Superior temporal gyrus (tissue), 1 donor: ENCODE measurements around the gene OAS3.
"Not testable (repeated sequence)": the region's sequence is repeated elsewhere in the genome, so short reads cannot be mapped to it uniquely, and the experiment has no call there.

Experiments used
- DNase-seq: peaks from one replicate; pipeline ENCODE4 v3.0.0-alpha.2; 2016; ENCODE audit errors: extremely low spot score

The OAS3 gene, protein sequence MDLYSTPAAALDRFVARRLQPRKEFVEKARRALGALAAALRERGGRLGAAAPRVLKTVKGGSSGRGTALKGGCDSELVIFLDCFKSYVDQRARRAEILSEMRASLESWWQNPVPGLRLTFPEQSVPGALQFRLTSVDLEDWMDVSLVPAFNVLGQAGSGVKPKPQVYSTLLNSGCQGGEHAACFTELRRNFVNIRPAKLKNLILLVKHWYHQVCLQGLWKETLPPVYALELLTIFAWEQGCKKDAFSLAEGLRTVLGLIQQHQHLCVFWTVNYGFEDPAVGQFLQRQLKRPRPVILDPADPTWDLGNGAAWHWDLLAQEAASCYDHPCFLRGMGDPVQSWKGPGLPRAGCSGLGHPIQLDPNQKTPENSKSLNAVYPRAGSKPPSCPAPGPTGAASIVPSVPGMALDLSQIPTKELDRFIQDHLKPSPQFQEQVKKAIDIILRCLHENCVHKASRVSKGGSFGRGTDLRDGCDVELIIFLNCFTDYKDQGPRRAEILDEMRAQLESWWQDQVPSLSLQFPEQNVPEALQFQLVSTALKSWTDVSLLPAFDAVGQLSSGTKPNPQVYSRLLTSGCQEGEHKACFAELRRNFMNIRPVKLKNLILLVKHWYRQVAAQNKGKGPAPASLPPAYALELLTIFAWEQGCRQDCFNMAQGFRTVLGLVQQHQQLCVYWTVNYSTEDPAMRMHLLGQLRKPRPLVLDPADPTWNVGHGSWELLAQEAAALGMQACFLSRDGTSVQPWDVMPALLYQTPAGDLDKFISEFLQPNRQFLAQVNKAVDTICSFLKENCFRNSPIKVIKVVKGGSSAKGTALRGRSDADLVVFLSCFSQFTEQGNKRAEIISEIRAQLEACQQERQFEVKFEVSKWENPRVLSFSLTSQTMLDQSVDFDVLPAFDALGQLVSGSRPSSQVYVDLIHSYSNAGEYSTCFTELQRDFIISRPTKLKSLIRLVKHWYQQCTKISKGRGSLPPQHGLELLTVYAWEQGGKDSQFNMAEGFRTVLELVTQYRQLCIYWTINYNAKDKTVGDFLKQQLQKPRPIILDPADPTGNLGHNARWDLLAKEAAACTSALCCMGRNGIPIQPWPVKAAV

DNA sequence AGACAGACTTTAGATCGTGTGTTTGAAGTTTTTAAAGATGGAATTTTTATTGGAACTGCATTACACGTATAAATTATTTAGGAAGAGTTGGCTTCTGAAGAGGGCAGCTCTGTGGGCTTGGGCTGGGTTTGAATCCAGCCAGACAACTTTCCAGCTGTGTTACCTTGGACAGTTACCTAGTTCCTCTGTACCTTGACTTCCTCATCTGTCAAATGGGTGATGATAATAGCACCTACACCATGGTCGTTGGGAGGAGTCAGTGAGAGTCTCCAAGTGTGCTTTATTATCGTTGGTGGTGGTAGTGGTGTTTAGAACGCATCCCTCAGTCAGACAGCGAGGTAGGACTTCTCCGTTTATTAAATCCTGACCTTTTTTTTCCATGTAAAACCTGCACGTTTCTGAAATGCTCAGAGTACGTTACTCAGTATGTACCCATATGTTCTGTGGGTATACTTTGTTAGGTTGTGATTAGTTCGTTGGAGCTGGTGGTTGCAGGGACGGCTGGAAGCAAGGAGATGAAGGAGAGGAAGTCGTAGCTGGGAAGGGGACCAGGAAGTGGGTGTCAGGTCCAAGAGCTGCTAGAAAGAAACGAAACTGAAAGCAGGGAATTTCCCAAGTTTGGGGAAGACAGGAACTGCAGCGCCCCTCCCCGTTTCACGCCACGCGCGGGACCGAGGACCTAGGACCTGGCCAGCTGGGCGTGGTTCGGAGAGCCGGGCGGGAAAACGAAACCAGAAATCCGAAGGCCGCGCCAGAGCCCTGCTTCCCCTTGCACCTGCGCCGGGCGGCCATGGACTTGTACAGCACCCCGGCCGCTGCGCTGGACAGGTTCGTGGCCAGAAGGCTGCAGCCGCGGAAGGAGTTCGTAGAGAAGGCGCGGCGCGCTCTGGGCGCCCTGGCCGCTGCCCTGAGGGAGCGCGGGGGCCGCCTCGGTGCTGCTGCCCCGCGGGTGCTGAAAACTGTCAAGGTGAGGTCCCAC is at the start of gene OAS3:
TSS of gene OAS3 (plus strand) at position 734 of the 979 bp plus-strand sequence. CDS start at position 791, 57 bp downstream.
- peak; percentile 44 for DNase-seq

DNA sequence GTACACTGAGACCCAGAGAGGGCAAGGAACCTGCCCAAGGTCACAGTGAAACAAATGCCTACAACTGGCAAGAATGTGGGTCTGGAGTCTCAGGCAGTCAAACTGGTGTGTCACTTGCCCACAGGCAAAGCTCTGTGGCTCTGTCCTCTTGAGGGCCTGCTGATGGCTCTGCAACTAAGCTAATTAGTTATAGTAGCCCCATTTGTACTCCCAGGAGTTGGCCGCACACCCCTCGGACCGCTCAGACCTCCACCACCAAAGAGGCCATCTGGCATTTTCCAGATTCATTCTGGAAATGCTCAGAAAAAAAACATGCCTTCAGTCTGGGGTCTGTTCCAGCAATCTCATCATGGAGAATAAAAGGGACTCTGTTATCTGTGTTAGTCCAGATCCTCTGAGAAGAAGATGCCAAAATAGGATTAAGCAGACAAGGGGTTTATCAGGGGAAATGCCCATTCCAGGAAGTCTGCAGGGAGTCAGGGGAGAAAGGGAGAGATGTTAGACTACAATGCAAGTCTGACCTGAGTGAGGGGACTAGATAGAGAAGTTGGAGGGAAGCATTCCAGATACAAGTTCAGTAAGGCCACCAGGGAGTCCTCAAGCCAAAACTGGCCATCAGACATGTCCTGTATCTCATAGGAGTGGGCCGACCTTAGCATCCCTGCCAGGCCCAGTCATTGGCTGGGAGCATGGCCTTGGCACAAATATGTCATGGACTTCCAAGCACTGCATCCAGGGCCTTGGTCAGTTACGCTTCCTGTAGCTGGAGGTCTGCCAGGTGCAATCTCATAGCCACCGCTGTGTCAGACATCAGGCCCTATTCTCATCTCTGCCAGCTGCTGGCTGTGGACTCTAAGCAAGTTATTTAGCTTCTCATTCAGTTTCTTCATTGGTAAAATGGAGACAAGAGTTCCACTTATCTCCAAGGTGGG is 46.9 kb upstream of the OAS3 start:
- DNase-seq, result peak; percentile 41

DNA sequence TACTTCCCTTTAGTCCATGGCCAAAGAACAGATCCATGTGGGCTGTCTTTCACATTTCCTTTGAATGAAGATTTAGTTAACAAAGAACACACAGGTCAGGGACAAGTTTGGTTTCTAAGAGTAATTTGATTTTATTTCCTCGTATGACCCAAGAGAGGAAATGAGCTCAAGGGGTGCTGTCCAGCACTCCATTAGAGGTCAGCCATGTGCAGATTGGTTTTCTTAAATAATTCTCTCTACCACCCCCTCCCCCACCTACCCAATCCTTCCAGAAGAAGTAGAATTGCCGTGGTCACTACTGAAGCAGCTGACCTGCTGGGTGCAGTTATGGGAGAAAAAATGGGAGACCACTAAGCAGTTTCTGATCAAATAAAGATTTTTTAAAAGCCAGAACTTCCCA is 45.4 kb upstream of the OAS3 start:
- no peak for DNase-seq

DNA sequence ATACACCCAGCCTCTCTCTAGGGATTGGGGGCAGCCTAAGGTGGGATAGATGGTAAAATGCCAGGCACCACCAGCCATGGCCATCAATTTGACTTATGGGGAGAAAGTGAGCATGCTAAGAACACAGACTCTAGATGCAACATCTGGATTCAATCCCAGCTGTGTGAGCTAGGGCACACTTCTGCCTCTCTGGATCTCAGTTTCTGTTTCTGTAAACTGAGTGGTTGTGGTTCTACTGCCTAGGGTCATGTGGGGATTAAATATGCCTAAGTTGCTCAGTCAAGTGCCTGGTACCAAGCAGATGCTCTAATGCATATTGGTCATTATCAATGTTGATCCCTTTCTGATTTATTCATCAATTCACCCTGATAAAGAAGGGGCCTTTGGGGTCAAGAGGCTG is 44.1 kb upstream of the OAS3 start:
- DNase-seq, result no peak

DNA sequence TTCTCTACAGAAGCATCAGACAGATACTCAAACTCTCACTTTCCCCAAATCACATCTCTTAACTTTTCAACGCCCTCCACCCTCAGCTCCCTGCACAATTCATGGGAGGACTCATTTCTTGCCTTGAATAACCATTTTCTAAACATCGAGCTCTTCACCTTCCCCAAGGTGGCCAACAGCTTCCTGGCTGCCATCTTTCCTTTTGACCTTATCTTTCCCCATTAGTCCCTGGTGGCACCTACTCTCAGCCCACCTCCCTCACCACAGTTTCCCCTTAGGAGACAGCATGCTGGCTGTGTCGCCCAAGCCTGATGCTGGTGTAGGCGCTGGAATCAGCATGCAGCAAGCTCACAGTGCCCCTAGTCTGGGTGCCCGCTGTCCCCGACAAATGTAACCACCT is 39.9 kb upstream of the OAS3 start:
- DNase-seq, result no peak

DNA sequence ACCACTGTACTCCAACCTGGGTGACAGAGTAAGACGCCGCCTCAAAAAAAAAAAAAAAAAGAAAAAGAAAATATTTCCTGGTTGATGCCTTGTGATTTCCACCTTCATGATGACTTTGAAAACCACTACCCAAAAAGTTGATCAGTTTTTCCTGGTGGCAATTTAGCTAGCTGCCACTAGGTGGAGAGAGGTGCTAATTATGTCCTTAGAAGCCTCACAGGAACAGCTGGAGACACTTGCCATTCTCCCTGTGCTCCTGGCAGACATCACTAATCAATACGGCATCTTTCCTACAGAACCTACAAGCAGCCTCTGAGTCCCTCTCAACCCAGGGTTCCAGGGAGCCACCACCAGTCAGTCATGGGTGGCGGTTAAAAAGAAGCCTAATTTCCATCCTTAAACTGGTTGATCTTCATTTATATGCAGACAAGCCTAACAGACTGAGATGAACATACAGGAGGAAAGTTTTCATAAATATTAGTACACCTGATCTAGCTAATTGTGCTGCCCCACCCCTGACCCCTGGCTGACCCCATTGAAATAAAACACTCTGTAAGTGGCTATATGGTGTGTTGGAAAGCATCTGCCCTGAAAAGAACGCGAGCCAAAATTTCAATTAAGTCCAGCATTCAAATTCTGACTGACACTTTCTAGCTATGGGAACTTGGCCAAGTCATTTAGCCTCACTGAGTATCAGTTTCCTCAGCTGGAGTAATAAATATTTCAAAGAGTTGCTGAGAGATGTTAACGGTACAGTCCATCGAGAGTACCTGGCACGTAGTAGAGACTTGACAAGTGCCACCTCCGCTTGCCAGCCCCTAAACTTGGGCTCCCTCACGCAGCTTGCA is 37.8 kb upstream of the OAS3 start:
- DNase-seq, result peak; percentile 56

DNA sequence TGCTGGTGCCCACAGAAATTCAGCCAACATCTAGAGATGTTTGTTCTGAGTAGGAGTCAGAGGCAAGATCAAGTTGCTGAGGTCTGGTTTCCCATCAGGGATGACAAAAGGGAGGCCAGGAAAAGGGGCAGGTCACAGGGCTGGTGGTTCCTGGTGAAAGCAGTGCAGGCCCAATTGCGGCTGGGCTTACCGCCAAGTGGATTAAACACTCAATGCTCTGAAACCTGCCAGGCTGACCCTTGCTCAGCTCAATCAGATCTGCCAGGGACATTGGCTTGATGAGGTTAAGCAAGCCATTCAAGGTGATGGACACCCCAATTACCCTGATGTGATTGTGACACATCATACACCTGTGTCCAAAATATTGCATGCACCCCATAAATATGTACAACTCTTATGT is 37.0 kb upstream of the OAS3 start:
- no peak for DNase-seq

DNA sequence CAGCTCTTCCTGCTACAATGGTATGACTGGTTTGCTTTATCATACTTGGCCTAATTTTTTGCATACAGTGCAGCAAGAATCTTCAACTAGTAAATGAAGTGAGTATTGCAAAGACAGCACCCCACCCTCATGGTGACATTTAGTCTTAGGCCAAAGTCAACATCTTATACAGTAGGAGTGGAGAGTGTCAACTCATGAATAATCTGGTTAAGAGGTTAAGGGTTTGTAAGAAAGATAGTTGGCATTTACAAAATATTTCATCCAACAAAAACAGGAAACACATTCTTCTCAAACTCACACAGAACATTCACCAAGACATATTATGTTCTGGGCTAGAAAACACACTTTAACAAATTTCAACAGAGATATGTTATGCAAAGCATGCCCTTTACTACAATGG is 33.7 kb upstream of the OAS3 start:
- DNase-seq, result no peak

DNA sequence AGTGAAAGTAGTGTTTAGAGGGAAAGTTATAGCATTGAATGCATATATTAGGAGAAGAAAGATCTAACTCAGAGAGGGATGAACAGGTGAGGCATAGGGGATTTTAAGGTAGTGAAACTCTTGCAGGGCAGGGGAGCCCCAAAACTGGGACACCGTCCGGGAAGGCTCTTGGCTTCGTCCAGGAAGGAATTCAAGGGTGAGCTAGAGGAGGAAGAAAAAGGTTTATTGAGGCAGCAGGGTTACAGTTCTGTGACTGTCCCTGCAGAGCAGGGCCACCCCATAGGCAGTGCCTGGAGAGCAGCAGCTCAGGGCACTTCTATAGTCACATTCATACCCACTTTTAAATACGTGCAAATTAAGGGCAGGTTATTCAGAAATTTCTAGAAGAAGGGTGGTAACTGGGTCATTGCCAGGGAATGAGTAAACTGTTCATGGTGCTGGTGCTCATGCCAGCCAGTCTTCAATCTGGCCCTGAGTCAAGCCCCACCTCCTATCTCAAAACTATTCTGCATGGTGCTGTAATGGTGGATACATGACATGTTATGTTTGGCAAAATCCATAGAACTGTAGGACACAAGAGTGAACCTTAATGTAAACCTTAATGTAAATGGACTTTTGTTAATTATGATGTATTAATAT is 32.7 kb upstream of the OAS3 start:
- no peak for DNase-seq

DNA sequence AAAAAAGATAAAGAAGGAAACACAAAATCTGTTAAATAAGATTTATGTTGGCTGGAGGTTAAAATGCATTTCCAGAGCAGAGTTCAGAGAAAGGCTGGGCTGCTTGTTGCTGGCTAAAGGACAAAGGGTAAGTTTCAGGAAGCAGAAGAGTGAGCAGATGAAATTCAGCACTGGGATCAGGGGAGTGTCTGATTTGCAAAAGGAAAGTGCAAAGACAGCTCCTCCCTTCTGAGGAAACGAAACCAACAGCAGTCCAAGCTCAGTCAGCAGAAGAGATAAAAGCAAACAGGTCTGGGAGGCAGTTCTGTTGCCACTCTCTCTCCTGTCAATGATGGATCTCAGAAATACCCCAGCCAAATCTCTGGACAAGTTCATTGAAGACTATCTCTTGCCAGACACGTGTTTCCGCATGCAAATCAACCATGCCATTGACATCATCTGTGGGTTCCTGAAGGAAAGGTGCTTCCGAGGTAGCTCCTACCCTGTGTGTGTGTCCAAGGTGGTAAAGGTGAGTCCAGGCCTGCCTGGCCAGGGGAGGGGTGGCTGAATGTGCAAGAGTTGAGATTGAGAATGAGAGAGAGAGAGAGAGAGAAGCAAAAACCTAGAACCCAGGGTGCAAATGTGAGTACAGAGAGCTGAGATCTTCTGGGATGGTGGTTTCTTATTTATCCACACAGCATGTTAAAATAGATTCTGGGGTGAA is 31.4 kb upstream of the OAS3 start, which contains the start of gene OAS1:
TSS of gene OAS1 (plus strand) at position 251 of the 703 bp plus-strand sequence. CDS start at position 329, 78 bp downstream.
- DNase-seq, result peak; percentile 44

DNA sequence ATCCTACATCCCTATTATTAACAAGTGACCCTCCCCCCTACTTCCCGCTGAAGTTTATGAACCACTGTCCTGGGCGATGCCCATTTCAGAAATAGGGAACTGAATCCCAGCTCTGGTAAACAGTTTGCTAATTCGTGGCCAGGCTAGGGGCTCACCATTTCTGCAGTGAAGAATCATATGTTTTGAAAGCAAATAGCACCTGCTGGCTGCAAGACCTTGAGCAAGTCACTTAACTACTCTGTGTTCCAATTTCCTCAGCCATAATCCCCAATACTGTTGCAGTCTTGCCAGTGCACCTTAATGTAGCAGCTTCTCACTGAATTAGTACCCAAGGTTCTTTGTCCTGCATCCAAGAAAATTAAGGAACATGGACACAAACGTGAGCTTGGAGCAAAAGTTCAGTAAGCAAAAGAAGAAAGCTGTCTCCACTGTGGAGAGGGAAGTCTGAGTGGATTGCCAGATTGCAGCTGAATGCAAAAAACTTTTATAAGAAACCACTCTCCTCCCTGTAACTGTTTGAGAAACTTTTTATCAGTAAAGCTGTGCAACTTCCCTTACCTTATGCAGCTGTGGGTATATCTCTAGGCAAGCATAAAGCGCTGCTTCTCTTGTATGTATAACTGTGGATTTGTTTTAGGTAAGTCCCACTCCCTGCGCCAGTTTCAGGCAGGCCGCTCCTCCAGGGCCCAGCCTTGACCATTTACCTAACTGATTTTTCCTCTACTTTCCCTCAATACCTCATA is 30.7 kb upstream of the OAS3 start:
- no peak for DNase-seq

DNA sequence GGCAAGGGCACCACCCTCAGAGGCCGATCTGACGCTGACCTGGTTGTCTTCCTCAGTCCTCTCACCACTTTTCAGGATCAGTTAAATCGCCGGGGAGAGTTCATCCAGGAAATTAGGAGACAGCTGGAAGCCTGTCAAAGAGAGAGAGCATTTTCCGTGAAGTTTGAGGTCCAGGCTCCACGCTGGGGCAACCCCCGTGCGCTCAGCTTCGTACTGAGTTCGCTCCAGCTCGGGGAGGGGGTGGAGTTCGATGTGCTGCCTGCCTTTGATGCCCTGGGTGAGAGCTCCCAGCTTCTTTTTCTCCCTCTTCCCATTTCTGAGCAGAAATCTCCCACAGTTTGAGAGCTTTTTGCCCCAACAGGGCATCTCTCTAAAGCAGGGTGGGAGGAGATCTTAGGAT is 29.7 kb upstream of the OAS3 start:
- DNase-seq, result no peak

DNA sequence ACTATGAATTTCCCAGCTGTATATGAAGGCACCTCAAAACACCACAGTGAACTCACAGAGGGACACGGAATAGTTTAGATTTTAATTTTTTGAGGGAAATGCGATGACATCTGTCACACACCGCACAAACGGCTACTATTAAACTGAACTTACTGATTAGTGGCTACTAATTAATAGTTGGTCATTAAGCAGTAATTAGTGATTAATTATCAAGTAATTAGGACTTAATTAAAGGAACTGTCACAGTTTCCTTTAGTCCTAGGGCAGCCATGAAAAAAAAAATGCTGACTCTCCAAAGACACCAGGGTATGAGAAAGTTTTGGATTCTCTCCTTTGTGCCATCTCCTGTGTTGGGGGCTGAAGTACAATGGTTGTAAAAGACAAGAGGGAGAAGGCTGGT is 28.6 kb upstream of the OAS3 start:
- DNase-seq, result no peak

DNA sequence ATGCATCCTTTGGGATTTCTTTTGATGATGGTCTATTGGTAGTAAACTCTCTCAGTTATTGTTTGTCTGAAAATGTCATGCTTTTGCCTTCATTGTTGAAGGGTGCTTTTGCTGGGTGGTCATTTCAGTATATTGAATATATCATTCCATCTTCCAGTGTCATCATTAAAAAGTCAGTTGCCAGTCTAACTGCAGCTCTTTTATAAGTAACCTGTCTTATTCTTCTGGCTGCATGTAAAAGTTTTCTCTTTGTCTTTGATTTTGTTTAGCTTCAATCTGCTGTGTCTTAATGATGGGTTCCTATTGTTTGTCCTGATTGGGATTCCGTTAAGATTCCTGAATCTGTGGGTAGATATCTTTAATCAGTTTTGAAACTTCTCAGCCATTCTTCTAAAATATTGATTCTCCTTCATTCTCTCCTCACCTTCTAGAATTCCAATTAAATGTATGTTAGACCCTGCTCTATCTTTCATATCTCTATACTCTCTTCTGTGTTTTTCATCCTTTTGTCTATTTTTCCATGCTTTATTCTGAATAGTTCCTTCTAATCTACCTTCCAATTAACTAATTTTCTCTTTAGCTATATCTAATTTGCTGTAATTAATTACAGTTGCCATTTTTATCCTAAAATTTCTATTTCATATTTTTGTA is 25.1 kb upstream of the OAS3 start:
- DNase-seq, result no peak

DNA sequence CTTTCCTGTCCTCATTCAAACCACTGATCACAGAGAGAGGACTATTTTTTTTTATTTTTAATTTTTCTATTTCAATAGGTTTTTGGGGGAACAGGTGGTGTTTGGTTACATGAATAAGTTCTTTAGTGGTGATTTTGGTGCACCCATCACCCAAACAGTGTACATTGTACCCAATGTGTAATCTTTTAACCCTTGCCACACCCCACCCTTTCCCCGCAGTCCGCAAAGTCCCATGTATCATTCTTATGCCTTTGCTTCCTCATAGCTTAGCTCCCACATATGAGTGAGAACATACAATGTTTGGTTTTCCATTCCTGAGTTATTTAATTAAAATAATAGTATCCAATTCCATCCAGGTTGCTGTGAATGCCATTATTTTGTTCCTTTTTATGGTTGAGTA is 24.4 kb upstream of the OAS3 start:
- not testable (repeated sequence) for DNase-seq

DNA sequence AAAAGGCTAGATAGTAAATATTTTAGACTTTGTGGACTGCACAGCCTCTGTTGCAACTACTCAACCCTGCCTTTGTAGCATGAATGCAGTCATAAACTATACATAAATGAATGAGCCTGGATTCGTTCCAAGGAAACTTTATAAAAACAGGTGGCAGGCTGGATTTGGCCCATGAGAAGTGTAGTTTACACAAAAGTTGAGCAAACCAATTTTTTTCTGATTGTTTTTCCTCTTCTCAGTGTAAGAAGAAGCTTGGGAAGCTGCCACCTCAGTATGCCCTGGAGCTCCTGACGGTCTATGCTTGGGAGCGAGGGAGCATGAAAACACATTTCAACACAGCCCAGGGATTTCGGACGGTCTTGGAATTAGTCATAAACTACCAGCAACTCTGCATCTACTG is 22.0 kb upstream of the OAS3 start:
- no peak for DNase-seq

DNA sequence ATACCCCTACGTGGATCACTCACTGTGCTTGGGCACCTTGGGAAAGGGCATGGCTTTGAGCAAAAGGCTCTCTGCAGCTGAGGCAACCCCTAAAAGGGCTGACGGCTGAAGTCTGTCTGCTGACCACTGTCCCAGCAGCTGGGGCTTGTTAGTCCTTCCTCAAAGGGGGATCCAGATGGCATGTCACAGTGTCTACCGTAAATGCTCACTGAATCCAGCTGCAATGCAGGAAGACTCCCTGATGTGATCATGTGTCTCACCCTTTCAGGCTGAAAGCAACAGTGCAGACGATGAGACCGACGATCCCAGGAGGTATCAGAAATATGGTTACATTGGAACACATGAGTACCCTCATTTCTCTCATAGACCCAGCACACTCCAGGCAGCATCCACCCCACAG is 19.2 kb upstream of the OAS3 start:
- DNase-seq, result no peak
